Spleen (tissue), 11 donors: ENCODE data around the gene CTDSP2. TPM values are rescaled to one million over a fixed set of nuclear protein-coding genes. Genes with fewer than 3 reads are reported as not detected.

Experiments used
- DNase-seq: peaks from one replicate; pipeline ENCODE4 v3.0.0-alpha.2; 2020
- H3K27ac ChIP-seq, 8 donors: fragments of 200-600 bp; sonication (generic) in 7 of 8; 1 replicate in 4 of 8; 2 replicates in 4 of 8; pipeline versions ENCODE4 v1.5.0 to v1.8.0; 2016 to 2021; ENCODE audit warnings: inconsistent platforms in 4 of 8, mild to moderate bottlenecking in 4 of 8, moderate library complexity in 1 of 8
- H3K27me3 ChIP-seq, 7 donors: fragments of 200-600 bp; sonication (generic) in 6 of 7; replicated peaks in 1 of 7; 1 replicate in 4 of 7; 2 replicates in 3 of 7; pipeline versions ENCODE4 v1.5.0 to v1.8.0; 2016 to 2021; ENCODE audit warnings: inconsistent platforms in 3 of 7, mild to moderate bottlenecking in 1 of 7
- H3K36me3 ChIP-seq, 6 donors: fragments of 200-600 bp; sonication (generic) in 5 of 6; 1 replicate in 4 of 6; 2 replicates in 2 of 6; pipeline versions ENCODE4 v1.5.0 to v1.8.0; 2016 to 2021; ENCODE audit warnings: inconsistent platforms in 2 of 6
- H3K4me1 ChIP-seq, 6 donors: fragments of 200-600 bp; sonication (generic) in 5 of 6; 1 replicate in 3 of 6; 2 replicates in 3 of 6; pipeline versions ENCODE4 v1.5.0 to v1.8.0; 2016 to 2021; ENCODE audit warnings: inconsistent platforms in 3 of 6
- H3K4me3 ChIP-seq, 8 donors: fragments of 200-600 bp; sonication (generic) in 7 of 8; 1 replicate in 4 of 8; 2 replicates in 4 of 8; pipeline versions ENCODE4 v1.5.0 to v1.8.0; 2016 to 2021; ENCODE audit warnings: inconsistent platforms in 4 of 8, mild to moderate bottlenecking in 4 of 8, moderate library complexity in 2 of 8
- H3K9me3 ChIP-seq, 8 donors: fragments of 200-600 bp; sonication (generic) in 7 of 8; 1 replicate in 4 of 8; 2 replicates in 4 of 8; pipeline versions ENCODE4 v1.5.0 to v1.8.0; 2016 to 2021; ENCODE audit warnings: inconsistent platforms in 4 of 8
- POLR2A ChIP-seq, 3 donors: fragments of 450-650 bp; IDR thresholded peaks; one replicate each; pipeline ENCODE4 v1.5.1; 2017; ENCODE audit warnings: antibody characterized with exemption in 3 of 3, mild to moderate bottlenecking in 1 of 3
- POLR2AphosphoS5 ChIP-seq, 3 donors: sonication (generic); formaldehyde crosslinking; IDR thresholded peaks; one replicate each; pipeline ENCODE4 v1.5.1; 2017; ENCODE audit warnings: antibody characterized with exemption in 3 of 3
- WGBS, 5 donors: extraction: QIAGEN DNeasy Blood & Tissue Kit in 3 of 5; methylation state at CpG; one replicate each; pipeline versions ENCODE4 v1.1.5 to v1.1.7; 2013 to 2018; 5-methylcytosine and 5-hydroxymethylcytosine counted together
- intact Hi-C: fragments of 100-400 bp; cut with DNase I; formaldehyde crosslinking; loops from one replicate; pipeline ENCODE4 v1.15.0; 2023; ENCODE audit warnings: low total_unique reads
- polyA plus RNA-seq, 3 donors: library from polyadenylated mRNA; stranded (reverse); fragments of 200-250 nt; gene quantifications; one replicate each; pipeline ENCODE4 v1.2.1, GENCODE V29; 2013
- total RNA-seq, 7 donors: library from RNA; depleted of rRNA in 3 of 7; stranded (reverse); fragments of >200 nt in 3 of 7; fragmentation: NEBNext Ultra II Directional in 4 of 7; extraction: Animal tissue kit (Norgen Biotek cat#: 25700) in 4 of 7; gene quantifications; one replicate each; pipeline versions ENCODE4 v1.1.0 to v1.2.1, GENCODE V29; 2016 to 2021
- TF ChIP-seq, protein P1 (sequence below), 11 experiments: fragments of 200-600 bp in 7 of 11; fragments of 450-650 bp in 4 of 11; sonication (generic) in 4 of 11; IDR thresholded peaks in 8 of 11; conservative IDR thresholded peaks in 3 of 11; 1 replicate in 7 of 11; 2 replicates in 4 of 11; pipeline versions ENCODE4 v1.4.0 to v1.8.0; 2016 to 2021; ENCODE audit warnings: antibody characterized with exemption in 11 of 11, inconsistent platforms in 4 of 11, mild to moderate bottlenecking in 1 of 11
- donor health status: healthy with polysubstance abuse.
- donor health status: DM: no; HTN: no; CAD: no; lungs with moderate emphysema.
- donor health status: DM: no; HTN: no; CAD: no.
- donor health status: Bipolar disorder and iron deficiency.
- donor health status: healthy.
- donor health status: DM: no; HTN: no; CAD: no.
- donor health status: DM: yes; HTN: yes; CAD: no.

The CTDSP2 gene
- total and polyA plus RNA-seq, 10 donors, result 22.2 to 203 (median 144) TPM

DNA sequence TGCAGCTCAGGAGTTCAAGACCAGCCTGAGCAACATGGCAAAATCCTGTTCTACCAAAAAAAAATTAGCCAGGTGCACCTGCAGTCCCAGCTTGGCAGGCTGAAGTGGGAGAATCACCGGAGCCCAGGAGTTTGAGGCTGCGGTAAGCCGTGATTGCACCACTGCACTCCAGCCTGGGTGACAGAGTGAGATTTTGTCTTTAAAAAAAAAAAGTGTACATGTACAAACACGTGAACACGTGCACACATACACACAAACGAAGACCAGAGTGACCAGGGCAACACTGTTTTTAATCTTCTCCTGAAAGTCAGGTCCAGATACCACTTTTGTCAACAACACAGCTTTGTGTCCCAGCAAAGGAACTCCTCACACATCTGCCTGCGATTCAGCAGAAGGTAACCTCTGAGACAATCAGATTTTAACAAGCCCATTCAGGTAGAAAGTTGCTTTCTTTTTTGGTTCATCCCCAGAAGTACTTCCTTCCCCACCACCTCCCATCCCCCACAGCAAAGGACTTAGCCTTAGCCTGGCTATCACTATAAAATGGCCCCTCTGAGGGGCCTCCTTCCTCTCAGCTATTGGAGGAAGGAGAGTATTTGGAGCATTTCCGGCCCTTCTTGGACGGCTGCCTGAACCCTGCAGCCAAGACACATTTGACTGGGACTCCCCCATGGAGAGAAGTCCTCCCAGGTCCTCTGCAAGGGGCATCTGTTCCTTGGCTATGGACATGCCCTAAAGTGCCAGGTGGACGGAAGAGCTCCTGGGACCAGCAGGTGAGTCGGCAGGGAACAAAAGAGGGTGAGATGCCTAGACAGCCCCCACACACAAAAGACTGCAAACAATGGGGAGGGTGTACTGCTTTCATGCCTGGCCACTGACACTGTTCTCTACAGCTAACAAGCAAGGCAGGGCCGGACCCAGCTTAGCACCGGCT is 9.8 kb downstream of the CTDSP2 start:
- Histone ChIP-seq H3K36me3 (peaks cover 0 to 9% (median 0%) of the 10 kb centered on the region in 6 donors), H3K27ac (peak overlapping the region in 7 of 8 donors; percentile 72 to 80 (median 74)), H3K4me1 (peaks cover 99 to 100% (median 100%) of the 10 kb centered on the region in 6 donors), H3K9me3 (no peaks in the 10 kb centered on the region), H3K27me3 (no peaks in the 10 kb centered on the region), H3K4me3 (peak overlapping the region in 5 of 8 donors; percentile 6 to 49 (median 20))
- DNase-seq, result no peak
- TF ChIP-seq POLR2A (IDR thresholded peaks at IDR 0.05), result no peak
- TF ChIP-seq POLR2AphosphoS5 (IDR thresholded peaks at IDR 0.05), result peak in 2 of 3 donors; percentile 37 to 68
- intact Hi-C loops, result no loop called here
- 8 to 15% (median 10%) methylated on average over 13 of the region's 13 CpGs for WGBS, 5 donors

DNA sequence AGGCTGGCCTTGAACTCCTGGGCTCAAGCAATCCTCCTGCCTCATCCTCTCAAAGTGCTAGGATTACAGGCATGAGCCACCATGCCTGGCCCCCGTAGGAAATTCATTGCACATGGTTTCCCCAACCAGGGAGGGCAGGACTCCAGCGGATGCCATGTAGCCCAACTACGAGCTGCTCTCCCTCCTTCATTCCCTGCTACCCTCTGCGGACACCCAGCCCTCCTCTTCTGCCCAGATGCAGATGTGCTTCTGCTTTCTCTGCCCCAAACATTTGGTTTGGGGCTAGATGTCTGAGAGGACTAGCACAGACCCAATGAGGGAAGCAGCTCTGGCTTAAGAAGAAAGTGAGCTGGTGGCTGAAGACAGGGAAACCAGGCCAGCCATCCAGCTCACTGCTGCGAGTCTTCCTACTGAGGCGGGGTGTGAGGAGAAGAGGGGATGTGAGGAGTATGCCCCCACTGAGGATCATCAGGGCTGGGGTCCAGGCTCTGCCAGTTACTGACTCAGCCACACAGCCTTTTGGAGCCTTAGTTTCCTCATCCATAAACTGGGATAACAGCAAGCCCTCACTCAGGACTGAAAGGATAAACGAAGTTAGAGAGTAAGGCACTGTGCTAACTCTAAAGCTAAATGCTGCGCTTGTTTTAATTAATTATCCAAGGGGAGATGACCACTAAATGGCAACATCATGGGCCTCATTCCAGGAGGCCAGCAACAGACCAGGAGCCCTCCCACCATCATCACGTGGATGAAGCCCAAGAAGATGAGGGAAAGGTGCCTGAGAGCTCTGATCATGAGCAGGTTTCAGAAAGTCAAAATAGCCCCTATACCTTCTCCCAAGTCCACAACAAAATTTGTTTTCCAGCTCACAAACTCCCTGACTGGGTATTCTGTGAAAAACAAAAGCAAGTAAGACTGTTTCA is 10.9 kb downstream of the CTDSP2 start:
- 37 to 55% (median 49%) methylated on average over 9 of the region's 9 CpGs for WGBS, 5 donors
- DNase-seq, result no peak
- TF ChIP-seq POLR2AphosphoS5 (IDR thresholded peaks at IDR 0.05) (peak in 1 of 3 donors; percentile 46), POLR2A (IDR thresholded peaks at IDR 0.05) (no peak)
- TF ChIP-seq, protein P1, sequence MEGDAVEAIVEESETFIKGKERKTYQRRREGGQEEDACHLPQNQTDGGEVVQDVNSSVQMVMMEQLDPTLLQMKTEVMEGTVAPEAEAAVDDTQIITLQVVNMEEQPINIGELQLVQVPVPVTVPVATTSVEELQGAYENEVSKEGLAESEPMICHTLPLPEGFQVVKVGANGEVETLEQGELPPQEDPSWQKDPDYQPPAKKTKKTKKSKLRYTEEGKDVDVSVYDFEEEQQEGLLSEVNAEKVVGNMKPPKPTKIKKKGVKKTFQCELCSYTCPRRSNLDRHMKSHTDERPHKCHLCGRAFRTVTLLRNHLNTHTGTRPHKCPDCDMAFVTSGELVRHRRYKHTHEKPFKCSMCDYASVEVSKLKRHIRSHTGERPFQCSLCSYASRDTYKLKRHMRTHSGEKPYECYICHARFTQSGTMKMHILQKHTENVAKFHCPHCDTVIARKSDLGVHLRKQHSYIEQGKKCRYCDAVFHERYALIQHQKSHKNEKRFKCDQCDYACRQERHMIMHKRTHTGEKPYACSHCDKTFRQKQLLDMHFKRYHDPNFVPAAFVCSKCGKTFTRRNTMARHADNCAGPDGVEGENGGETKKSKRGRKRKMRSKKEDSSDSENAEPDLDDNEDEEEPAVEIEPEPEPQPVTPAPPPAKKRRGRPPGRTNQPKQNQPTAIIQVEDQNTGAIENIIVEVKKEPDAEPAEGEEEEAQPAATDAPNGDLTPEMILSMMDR (IDR thresholded peaks at IDR 0.05 in 8 of 11, conservative IDR thresholded peaks at IDR 0.05 in 3 of 11), result no peak
- peak overlapping the region in 3 of 8 donors; percentile 20 to 49 (median 22) for H3K4me3 ChIP-seq
- H3K9me3 ChIP-seq, result no peaks in the 10 kb centered on the region
- peaks cover 100% of the 10 kb centered on the region in 6 donors for H3K4me1 ChIP-seq
- H3K36me3 ChIP-seq, result peaks cover 0 to 12% (median 0%) of the 10 kb centered on the region in 6 donors
- H3K27ac ChIP-seq, result peak overlapping the region; percentile 36 to 80 (median 74)
- H3K27me3 ChIP-seq, result no peaks in the 10 kb centered on the region
- intact Hi-C loops, result no loop called here

DNA sequence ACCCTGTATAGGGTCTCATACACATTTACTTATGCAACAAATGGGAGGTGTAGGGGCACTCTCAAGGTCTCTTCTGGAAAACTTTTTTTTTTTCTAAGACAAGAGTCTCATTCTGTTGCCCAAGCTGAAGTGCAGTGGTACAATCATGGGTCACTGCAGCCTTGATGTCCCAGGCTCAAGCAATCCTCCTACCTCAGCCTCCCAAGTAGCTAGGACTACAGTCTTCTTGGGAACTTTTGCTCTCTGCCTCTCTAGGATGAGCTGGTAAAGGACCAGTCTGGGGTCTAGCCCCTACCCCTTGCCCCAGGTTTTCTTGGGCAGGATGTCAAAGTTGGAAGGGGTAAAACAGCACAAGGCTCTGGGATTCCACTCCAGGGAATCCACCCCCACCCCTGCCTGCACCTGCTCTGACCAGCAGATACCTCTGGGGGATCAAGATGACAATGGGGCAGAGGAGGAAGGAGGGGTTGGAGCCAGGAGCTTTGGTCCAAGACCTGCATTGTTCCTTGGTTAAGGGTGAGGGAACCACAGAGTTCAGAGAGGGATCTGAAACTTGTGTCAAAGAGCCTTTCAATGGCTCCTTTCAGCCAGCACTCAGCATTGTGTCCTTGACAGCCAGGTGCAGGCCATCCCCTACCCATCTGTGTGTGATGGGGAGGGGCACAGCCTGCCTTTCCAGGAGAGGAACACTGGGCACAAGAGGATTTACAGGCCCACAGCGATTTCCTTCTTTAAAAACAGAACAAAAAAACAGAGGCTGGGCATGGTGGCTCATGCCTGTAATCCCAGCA is 12.2 kb downstream of the CTDSP2 start:
- TF ChIP-seq POLR2A (IDR thresholded peaks at IDR 0.05), result no peak
- TF ChIP-seq, protein P1 (IDR thresholded peaks at IDR 0.05 in 8 of 11, conservative IDR thresholded peaks at IDR 0.05 in 3 of 11), result no peak
- no peak for TF ChIP-seq POLR2AphosphoS5 (IDR thresholded peaks at IDR 0.05)
- Histone ChIP-seq H3K9me3 (no peaks in the 10 kb centered on the region), H3K27me3 (no peaks in the 10 kb centered on the region), H3K4me3 (no peak overlapping the region), H3K36me3 (peaks cover 0 to 17% (median 2%) of the 10 kb centered on the region in 6 donors), H3K4me1 (peaks cover 94 to 100% (median 99%) of the 10 kb centered on the region in 6 donors), H3K27ac (peak overlapping the region in 7 of 8 donors; percentile 42 to 74 (median 72))
- DNase-seq, result no peak
- intact Hi-C loops, result loop anchor here (5.0 kb wide), 1 partner anchor 73 kb away; no protein-coding TSS in a partner anchor
- 0 to 38% (median 17%) methylated on average over 1 of the region's 1 CpG; no CpG with 5 or more reads in 1 of the 5 donors for WGBS, 5 donors
